Glomerular endothelial cell (primary cell): ENCODE results near the gene MIDN. TPM values are rescaled to one million over a fixed set of nuclear protein-coding genes. Genes with fewer than 3 reads are reported as not detected.

Experiments used
- DNase-seq: peaks from one replicate; pipeline ENCODE4 v3.0.0-alpha.2; 2011; ENCODE audit warnings: low read depth, low spot score; ENCODE audit errors: extremely low read depth
- total RNA-seq: library from RNA; depleted of rRNA; stranded (reverse); fragments of >200 nt; gene quantifications from 2 replicates; pipeline ENCODE4 v1.2.3, GENCODE V29; 2015

The MIDN gene
- total RNA-seq, 1 donor from 2014 or later: 78.7 TPM

GRCh38 chr19:1220477-1220930 is 27.9 kb upstream of the MIDN start:
- DNase-seq: no peak

- DNase-seq: no peak
These were observed 27.1 kb upstream of the MIDN start for GRCh38 chr19:1220976-1221903.

- no peak for DNase-seq
These were observed 26.5 kb upstream of the MIDN start for GRCh38 chr19:1221904-1222255.

- DNase-seq: no peak
These were observed 26.0 kb upstream of the MIDN start for GRCh38 chr19:1222394-1222793.

- no peak for DNase-seq
These were observed 25.1 kb upstream of the MIDN start for GRCh38 chr19:1223018-1223855.

- DNase-seq: no peak
These were observed 24.1 kb upstream of the MIDN start for GRCh38 chr19:1224047-1224825.

- DNase-seq: no peak
These were observed 23.5 kb upstream of the MIDN start for GRCh38 chr19:1224847-1225246.

GRCh38 chr19:1225440-1226226 is 22.8 kb upstream of the MIDN start:
- DNase-seq: no peak

- DNase-seq: no peak
These were observed 22.2 kb upstream of the MIDN start for GRCh38 chr19:1226227-1226518.

GRCh38 chr19:1226522-1227303 is 21.7 kb upstream of the MIDN start:
- no peak for DNase-seq

- DNase-seq: no peak
These were observed 20.9 kb upstream of the MIDN start for GRCh38 chr19:1227304-1228054.

GRCh38 chr19:1228161-1228957 is 20.0 kb upstream of the MIDN start:
- no peak for DNase-seq

GRCh38 chr19:1229056-1229923 is 19.1 kb upstream of the MIDN start:
- no peak for DNase-seq

- DNase-seq: no peak
These were observed 18.2 kb upstream of the MIDN start for GRCh38 chr19:1229924-1230782.

GRCh38 chr19:1230783-1231489 is 17.4 kb upstream of the MIDN start:
- DNase-seq: no peak
